Hepatocyte (in vitro differentiated cells): ENCODE results near the gene GOLGA8H.
"Not testable (repeated sequence)": the region's sequence is repeated elsewhere in the genome, so short reads cannot be mapped to it uniquely, and the experiment has no call there.

Experiments used
- EZH2 ChIP-seq: fragments of 200-600 bp; sonication (generic); IDR thresholded peaks from 2 replicates; pipeline ENCODE4 v1.6.1; 2016; ENCODE audit warnings: antibody characterized with exemption, mild to moderate bottlenecking, borderline replicate concordance
- EZH2phosphoT487 ChIP-seq: fragments of 200-600 bp; sonication (generic); IDR thresholded peaks from one replicate; pipeline ENCODE4 v1.6.1; 2018; ENCODE audit warnings: antibody characterized with exemption, mild to moderate bottlenecking, low read depth, moderate library complexity; ENCODE audit not compliant: unreplicated experiment, severe bottlenecking
- TF ChIP-seq, protein P1 (sequence below): fragments of 200-600 bp; sonication (generic); IDR thresholded peaks from 2 replicates; pipeline ENCODE4 v1.5.1; 2016; ENCODE audit warnings: antibody characterized with exemption, mild to moderate bottlenecking; ENCODE audit not compliant: poor library complexity

- TF ChIP-seq, protein P1, sequence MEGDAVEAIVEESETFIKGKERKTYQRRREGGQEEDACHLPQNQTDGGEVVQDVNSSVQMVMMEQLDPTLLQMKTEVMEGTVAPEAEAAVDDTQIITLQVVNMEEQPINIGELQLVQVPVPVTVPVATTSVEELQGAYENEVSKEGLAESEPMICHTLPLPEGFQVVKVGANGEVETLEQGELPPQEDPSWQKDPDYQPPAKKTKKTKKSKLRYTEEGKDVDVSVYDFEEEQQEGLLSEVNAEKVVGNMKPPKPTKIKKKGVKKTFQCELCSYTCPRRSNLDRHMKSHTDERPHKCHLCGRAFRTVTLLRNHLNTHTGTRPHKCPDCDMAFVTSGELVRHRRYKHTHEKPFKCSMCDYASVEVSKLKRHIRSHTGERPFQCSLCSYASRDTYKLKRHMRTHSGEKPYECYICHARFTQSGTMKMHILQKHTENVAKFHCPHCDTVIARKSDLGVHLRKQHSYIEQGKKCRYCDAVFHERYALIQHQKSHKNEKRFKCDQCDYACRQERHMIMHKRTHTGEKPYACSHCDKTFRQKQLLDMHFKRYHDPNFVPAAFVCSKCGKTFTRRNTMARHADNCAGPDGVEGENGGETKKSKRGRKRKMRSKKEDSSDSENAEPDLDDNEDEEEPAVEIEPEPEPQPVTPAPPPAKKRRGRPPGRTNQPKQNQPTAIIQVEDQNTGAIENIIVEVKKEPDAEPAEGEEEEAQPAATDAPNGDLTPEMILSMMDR, result peak; percentile 28
- not testable (repeated sequence) for TF ChIP-seq EZH2, EZH2phosphoT487
Measured at GRCh38 chr15:30566949-30567348, 36.9 kb upstream of the GOLGA8H start.
